Right atrium auricular region (tissue), 2 donors: ENCODE results near the gene SPRR2E. TPM values are rescaled to one million over a fixed set of nuclear protein-coding genes. Genes with fewer than 3 reads are reported as not detected.
"Not testable (repeated sequence)": the region's sequence is repeated elsewhere in the genome, so short reads cannot be mapped to it uniquely, and the experiment has no call there.

Experiments used
- DNase-seq: peaks from one replicate; pipeline ENCODE4 v3.0.0-alpha.2; 2019; ENCODE audit warnings: low spot score
- H3K27ac ChIP-seq, 2 donors: fragments of 200-600 bp; sonication (generic); 1 replicate in 1 of 2; 2 replicates in 1 of 2; pipeline ENCODE4 v1.5.1; 2016 to 2019
- H3K27me3 ChIP-seq, 2 donors: fragments of 200-600 bp; sonication (generic); one replicate each; pipeline versions ENCODE4 v1.5.1 to v1.6.0; 2017 to 2019
- H3K36me3 ChIP-seq: fragments of 200-600 bp; sonication (generic); one replicate; pipeline ENCODE4 v1.5.1; 2016
- H3K4me1 ChIP-seq, 2 donors: fragments of 200-600 bp; sonication (generic); one replicate each; pipeline versions ENCODE4 v1.5.1 to v1.6.0; 2017 to 2019
- H3K4me3 ChIP-seq, 2 donors: fragments of 200-600 bp; sonication (generic); 1 replicate in 1 of 2; 2 replicates in 1 of 2; pipeline ENCODE4 v1.5.1; 2017 to 2019; ENCODE audit warnings: mild to moderate bottlenecking in 1 of 2, moderate library complexity in 1 of 2
- H3K9me3 ChIP-seq, 2 donors: fragments of 200-600 bp; sonication (generic); one replicate each; pipeline ENCODE4 v1.5.1; 2019
- CTCF ChIP-seq, 2 donors: fragments of 200-600 bp; sonication (generic); IDR thresholded peaks; one replicate each; pipeline ENCODE4 v1.5.1; 2019; ENCODE audit warnings: antibody characterized with exemption in 2 of 2
- total RNA-seq, 2 donors: library from RNA; depleted of rRNA; stranded (reverse); fragments of >200 nt; gene quantifications; one replicate each; pipeline ENCODE4 v1.1.0, GENCODE V29; 2016

SPRR2E gene
- total RNA-seq, 2 donors from 2014 or later = not detected

- Histone ChIP-seq H3K27ac (no peak overlapping the region), H3K27me3 (no peaks in the 10 kb centered on the region), H3K9me3 (peaks cover 0 to 12% of the 10 kb centered on the region in 2 donors), H3K36me3 (no peaks in the 10 kb centered on the region), H3K4me1 (no peaks in the 10 kb centered on the region), H3K4me3 (no peak overlapping the region)
- TF ChIP-seq CTCF (IDR thresholded peaks at IDR 0.05) = no peak
- no peak for DNase-seq
Measured at GRCh38 chr1:153127296-153127695, 33.0 kb upstream of the SPRR2E start.

- no peaks in the 10 kb centered on the region for H3K4me1 ChIP-seq
- no peak for DNase-seq
- TF ChIP-seq CTCF (IDR thresholded peaks at IDR 0.05) = no peak
Measured at GRCh38 chr1:153125536-153125935, 31.2 kb upstream of the SPRR2E start.

GRCh38 chr1:153123793-153124192, 29.5 kb upstream of the SPRR2E start:
- not testable (repeated sequence) for H3K4me3 ChIP-seq, H3K36me3 ChIP-seq, H3K27me3 ChIP-seq, H3K27ac ChIP-seq, DNase-seq, H3K4me1 ChIP-seq
- peaks cover 0 to 12% of the 10 kb centered on the region in 2 donors for H3K9me3 ChIP-seq

More at GRCh38 chr1:153125536-153125935, 31.2 kb upstream of the SPRR2E start:
- Histone ChIP-seq H3K4me3 (no peak overlapping the region), H3K27ac (no peak overlapping the region), H3K27me3 (no peaks in the 10 kb centered on the region), H3K9me3 (peaks cover 0 to 12% of the 10 kb centered on the region in 2 donors), H3K36me3 (no peaks in the 10 kb centered on the region)

- no peaks in the 10 kb centered on the region for H3K4me1 ChIP-seq
- peaks cover 0 to 12% of the 10 kb centered on the region in 2 donors for H3K9me3 ChIP-seq
- no peaks in the 10 kb centered on the region for H3K36me3 ChIP-seq
- TF ChIP-seq CTCF (IDR thresholded peaks at IDR 0.05) = no peak
- H3K4me3 ChIP-seq = no peak overlapping the region
- H3K27me3 ChIP-seq = no peaks in the 10 kb centered on the region
- H3K27ac ChIP-seq = no peak overlapping the region
- no peak for DNase-seq
Measured at GRCh38 chr1:153122831-153123421, 28.6 kb upstream of the SPRR2E start.

- Histone ChIP-seq H3K4me3 (no peak overlapping the region), H3K27ac (no peak overlapping the region), H3K36me3 (no peaks in the 10 kb centered on the region), H3K4me1 (no peaks in the 10 kb centered on the region), H3K27me3 (no peaks in the 10 kb centered on the region), H3K9me3 (peaks cover 0 to 12% of the 10 kb centered on the region in 2 donors)
- no peak for DNase-seq
- no peak for TF ChIP-seq CTCF (IDR thresholded peaks at IDR 0.05)
Measured at GRCh38 chr1:153120945-153121344, 26.6 kb upstream of the SPRR2E start.

- DNase-seq = no peak
- no peaks in the 10 kb centered on the region for H3K4me1 ChIP-seq
- no peaks in the 10 kb centered on the region for H3K27me3 ChIP-seq
- H3K27ac ChIP-seq = no peak overlapping the region
- H3K36me3 ChIP-seq = no peaks in the 10 kb centered on the region
- peaks cover 0 to 2% of the 10 kb centered on the region in 2 donors for H3K9me3 ChIP-seq
- H3K4me3 ChIP-seq = no peak overlapping the region
- no peak for TF ChIP-seq CTCF (IDR thresholded peaks at IDR 0.05)
Measured at GRCh38 chr1:153119491-153119971, 25.2 kb upstream of the SPRR2E start.

GRCh38 chr1:153115264-153115663, 20.9 kb upstream of the SPRR2E start:
- not testable (repeated sequence) for H3K36me3 ChIP-seq, H3K9me3 ChIP-seq, DNase-seq, H3K4me1 ChIP-seq, H3K4me3 ChIP-seq, H3K27ac ChIP-seq, H3K27me3 ChIP-seq
